NCI-H748 (cell line): Measurements from ENCODE around the gene PTP4A1.
"Not testable (repeated sequence)": the region's sequence is repeated elsewhere in the genome, so short reads cannot be mapped to it uniquely, and the experiment has no call there.

Source experiments
- DNase-seq: peaks from one replicate; lab custom pipeline; 2025; ENCODE audit not compliant: unreplicated experiment; lab: John Stamatoyannopoulos, UW

Gene PTP4A1

DNA sequence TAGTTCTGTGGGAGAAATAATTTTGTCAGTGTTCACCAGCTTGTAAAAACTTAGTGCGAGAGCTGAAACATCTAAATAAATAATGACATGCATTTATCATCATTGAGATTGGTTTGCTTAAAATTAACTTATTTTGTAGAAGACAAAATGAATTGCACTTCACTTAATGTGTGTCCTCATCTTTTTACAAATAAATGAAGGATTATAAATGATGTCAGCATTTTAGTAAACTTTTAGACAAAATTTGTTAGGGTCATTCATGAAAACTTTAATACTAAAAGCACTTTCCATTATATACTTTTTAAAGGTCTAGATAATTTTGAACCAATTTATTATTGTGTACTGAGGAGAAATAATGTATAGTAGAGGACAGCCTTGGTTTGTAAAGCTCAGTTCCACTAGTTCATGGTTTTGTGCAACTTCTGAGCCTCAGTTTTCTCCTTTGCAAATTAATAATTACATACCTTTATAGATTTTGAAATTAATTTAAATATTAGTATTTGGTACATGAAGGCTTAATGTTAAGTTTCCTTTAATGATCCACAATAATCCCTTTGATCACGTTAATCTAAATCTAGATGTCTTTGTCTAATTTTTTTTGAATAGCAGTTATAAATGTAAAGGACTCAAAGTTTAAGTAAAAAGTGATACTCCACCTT is 9.2 kb downstream of the PTP4A1 start:
- no peak for DNase-seq

DNA sequence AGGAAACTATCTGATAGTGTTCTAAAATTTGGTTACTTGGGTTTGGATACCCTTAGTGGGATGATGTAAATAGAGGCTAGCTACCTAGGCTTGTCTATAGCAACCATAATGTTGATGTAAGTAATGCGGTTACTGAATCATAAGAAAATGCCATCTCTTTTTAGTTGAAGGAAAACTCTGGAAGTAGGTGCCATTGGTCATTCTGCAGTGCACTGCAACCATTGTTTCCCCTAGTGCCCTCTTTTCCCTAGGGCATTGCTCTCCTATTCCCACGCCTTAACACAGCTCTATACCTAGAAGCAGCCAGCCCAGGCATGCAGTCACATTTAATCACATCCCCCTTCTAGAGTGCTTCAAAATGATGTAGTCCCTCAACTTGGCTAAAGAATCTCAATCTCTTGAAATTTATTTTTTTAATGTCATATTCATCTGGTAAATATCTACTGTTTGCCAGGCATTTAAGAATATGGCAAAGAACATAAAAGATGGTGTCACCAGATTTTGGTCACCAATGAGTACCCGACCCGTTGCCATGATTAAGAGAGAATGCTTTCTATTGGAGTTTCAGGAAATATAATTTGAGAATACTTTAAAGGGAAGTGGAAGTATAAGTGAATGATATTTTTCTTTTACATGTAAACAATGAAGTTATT is 10.4 kb downstream of the PTP4A1 start:
- DNase-seq = no peak

DNA sequence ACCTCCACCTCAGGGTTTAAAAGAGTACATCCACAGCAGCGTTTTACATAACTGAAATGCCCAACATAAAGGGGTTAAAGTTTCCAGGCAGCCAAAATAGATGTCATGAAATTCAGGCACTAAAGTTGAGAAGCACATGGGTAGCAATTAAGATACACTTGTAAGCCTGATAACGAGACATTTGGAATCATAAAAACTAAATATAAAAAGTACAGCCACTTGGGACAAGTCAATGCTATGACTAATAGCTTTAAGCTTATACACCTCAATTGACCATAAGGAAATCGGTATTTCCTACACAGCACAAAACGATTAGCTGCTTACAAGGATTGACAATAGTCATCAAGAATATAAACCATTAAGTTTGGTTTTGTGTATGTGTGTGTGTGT is 11.8 kb downstream of the PTP4A1 start:
- DNase-seq = no peak

DNA sequence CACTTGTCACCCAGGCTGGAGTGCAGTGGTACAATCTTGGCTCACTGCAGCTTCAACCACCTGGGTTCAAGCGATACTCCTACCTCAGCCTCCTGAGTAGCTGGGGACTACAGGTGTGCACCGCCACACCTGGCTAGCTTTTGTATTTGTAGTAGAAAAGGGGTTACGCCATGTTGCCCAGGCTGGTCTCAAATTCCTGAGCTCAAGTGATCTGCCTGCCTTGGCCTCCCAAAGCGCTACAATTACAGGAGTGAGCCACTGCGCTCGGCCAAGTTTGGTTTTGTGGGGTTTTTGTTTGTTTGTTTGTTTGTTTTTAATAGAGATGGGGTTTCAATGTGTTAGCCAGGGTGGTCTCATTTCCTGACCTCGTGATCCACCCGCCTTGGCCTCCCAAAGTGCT is 12.3 kb downstream of the PTP4A1 start:
- no peak for DNase-seq

DNA sequence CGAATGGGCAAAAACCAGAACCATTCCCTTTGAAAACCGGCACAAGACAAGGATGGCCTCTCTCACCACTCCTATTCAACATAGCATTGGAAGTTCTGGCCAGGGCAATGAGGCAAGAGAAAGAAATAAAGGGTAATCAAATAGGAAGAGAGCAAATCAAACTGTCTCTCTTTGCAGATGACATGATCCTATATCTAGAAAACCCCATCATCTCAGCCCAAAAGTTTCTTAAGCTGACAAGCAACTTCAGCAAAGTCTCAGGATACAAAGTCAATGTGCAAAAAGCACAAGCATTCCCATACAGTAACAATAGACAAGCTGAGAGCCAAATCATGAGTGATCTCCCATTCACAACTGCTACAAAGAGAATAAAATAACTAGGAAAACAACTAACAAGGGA is 13.4 kb downstream of the PTP4A1 start:
- DNase-seq = not testable (repeated sequence)

DNA sequence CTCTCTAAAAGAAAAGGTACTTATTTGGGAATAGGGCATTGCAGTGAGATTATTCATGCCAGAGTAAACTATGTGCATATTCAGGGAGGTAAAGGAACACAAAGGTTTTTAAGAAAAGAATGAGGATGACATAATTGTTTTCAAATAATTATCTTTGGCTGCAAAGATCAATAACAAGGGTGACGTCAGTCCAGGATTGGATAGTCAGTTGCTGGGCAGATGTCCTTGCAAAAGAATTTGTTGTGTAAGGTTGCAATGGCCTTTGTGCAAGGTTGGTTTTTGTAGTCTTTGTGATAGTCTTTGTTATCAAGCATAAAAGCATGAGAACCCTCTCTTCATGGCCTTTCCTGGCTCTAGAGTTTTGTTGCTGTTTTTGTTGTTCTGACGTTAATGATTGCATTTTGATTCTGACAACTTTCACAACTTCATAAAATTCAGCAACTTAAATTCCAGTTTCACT is 17.7 kb downstream of the PTP4A1 start:
- DNase-seq = peak; percentile 71

DNA sequence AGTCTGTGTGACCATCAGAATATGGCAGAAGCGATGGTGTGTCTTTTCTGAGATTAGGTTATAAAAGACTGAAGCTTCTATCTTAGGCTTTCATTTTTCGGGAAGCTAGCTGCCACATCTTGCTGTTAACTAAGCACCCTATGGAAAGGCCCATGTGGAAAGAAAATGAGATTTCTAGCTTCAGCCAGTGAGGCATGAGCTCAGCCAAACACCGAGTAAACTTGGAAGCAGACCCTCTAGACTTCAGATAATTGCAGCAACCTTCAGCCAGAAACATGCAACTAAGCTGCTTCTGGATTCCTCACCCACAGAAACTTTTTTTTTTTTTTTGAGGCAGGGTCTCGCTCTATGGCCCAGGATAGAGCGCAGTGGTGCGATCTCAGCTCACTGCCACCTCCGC is 20.6 kb downstream of the PTP4A1 start:
- DNase-seq = no peak

DNA sequence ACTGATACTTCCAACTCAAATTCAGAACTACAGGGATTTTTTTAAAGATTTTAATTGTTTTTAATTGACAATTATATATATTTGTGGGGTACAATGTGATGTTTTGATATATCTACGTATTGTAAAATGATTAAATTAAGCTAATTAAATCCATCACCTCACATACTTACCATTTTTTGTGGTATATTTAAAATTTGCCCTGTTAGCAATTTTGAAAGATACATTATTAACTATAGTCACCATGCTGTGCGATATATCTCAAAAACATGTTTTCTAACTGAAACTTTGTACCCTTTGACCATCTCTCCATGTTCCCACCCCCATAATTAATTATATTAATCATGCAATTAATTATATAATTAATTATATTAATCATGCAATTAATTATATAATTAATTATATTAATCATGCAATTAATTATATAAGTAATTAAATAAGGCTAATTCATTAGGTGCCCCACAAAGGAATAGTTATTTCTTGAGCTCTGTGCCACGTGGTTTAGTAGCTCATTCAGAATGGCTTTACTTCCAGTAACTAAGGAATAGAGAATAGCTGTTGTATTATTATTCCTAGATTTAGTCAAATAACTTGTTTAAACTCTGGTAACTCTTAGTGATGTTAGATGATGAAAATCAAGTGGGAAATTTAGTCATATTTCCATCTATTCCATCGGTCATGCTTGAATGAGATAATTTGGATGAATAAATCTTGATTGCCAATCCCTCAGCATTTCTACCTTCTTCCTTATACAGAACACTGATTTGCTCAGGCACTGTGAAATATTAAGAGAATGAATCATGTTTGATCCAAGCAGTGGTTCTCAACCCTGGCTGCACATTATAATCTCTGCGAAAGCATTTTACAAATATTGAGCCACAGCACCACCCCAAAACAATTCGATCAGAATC is 25.1 kb downstream of the PTP4A1 start:
- DNase-seq = no peak

DNA sequence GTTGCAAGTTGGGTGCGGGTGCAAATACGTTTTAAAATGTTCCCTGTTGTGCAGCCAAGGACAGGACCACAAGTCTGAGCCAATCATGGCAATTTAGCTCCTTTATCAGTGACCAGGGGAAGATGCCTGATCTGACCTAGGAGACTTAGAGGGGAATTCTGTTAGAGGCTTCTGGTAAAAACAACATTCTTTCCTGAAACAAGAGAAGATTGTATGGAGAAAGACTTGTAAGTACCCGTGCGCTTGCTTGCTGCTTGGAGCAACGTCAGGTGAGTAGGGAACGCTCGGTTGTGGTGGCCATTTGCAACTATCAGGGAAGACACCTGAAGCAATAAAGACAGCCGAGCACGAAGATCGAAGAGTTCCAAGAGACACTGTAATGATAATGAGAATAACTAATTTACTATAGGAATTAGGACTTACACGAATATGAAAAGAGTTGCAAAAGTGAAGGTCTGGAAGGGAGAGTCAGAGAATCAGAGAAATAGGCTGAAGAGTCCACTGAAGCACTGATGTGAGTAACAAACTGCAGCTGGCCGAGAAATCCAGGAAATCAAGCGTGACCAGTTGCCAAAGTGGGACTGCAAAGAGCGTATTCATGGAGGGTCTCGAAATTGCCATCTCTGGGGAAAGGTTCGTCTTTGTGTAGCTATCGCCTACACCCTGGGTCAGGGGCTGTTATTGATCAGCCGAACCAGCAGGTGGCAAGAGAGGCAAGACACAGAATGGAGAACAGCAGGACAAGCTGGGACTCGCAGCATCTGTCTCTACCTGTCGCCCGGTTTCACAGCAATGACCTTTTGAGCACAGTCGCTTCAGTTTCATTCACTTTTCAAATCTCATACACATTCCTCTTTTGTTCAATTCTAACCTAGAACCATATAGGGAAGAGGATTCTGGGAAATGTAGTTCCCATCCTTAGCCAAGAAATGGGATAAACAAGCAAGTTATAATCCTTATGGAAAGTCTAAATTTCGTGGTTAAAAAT is 26.1 kb downstream of the PTP4A1 start:
- DNase-seq = peak; percentile 97

DNA sequence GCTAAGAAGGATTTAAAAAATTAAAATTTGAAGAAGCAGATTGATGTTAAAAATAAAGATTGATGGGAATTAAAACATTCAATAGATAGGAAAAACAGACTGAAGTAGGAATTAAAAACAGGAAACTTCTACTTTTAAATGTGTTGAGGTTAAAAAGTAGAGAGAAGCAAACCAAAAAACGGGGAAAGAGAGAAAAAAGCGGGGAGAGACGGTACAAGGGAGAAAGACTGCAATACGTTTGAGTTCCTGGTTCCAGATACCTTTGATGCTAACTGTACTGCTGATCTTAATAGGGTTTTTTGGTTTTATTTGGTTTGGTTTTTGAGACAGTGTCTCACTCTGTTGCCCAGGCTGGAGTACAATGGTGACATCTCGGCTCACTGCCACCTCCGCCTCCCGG is 27.0 kb downstream of the PTP4A1 start:
- no peak for DNase-seq

DNA sequence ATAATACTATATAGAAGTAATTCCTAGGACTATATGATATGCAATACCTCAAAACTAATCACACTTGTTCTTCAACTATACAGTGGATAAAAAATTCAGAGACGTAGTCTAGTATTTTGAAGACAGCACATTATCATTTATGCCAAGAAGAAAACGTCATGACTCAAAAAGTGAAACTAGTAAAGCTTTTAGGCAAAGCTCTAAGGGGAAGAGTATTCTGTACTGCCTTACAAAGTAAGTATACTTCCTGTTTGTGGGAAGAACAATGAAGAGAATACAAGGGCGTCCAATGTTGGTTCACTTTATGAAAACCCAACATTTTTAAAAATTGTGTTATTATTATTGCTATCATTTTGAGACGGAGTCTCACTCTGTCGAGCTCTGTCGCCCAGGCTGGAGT is 27.9 kb downstream of the PTP4A1 start:
- no peak for DNase-seq

DNA sequence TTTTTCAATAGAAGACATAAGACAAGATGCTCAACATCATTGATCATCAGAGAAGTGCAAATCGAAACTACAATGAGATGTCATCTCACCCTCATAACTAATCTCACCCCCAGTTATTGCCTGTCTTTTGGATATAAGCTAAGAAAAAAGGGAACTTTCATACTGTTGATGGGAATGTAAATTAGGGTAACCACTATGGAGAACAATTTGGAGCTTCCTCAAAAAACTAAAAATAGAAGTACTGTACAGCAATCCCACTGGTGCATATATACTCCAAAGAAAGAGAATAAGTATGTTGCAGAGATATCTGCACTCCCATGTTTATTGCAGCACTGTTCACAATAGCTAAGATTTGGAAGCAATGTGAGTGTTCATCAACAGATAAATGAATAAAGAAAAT is 37.0 kb downstream of the PTP4A1 start:
- no peak for DNase-seq

DNA sequence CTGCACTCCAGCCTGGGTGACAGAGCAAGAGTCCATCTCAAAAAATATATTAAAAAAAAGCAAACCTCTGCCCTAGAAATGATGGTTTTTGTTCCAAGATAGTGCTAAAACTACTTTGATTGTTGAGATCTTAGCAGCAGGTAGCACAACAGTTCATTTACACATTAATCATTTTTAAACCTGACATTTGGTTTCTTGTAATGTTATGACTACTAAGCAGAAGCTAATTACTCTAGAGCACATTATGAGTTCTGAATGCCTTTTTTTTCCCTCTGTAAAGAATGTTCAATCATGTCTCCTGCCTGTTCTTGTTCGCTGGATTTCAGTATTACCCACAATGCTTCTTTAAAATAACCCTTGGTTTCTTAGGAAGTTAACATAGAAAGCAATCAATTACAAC is 38.7 kb downstream of the PTP4A1 start:
- no peak for DNase-seq

DNA sequence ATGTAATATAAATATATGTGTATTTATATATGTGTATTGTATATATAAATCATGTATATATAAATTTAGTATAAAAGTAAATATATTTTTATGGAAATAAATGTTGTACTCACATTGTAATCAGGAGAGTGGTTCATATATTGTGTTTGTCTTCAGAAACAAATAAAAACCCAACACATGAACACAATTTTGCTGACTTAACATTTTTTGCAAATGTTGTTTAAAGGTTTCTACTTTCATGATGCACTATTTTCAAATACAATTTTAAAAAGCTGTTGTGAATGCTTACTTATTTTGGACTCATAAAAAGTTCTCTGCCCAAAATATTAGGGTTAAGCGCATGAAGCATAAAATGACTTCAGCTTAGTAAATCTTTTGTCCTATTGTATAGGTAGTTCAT is 39.3 kb downstream of the PTP4A1 start:
- DNase-seq = no peak

DNA sequence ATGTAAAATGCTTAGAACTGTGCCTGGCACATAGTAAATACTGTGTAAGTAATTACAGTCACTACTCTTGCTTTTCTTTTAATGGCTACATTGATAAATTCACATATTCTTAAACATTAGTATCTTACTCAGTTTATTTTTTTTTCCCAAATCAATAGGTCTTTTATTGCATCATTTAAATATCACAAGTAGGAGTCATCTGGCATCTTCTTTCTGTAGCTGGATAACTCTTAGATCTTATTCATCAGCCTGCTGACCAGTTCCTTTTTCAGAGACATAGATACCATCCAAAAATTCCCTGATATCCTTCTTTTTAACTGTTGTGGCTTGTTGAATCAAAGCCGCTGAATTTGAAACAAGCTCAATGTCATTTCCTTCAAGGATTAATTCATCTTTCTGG is 43.3 kb downstream of the PTP4A1 start:
- no peak for DNase-seq
